ENCODE results near the gene OR2AT4.
A peak's percentile ranks its signal among the peaks of the same experiment; 100 is the strongest.
"Not testable (repeated sequence)": the region's sequence is repeated elsewhere in the genome, so short reads cannot be mapped to it uniquely, and the experiment has no call there.

Gene OR2AT4

GRCh38 chr11:75096456-75097172 lies at the start of gene OR2AT4:
Gene OR2AT4 (minus strand): TSS chr11:75096876.
- DNase-seq = no peak

GRCh38 chr11:75145972-75146519 lies 49.4 kb upstream of the OR2AT4 start:
- DNase-seq = no peak

GRCh38 chr11:75145196-75145971 lies 48.7 kb upstream of the OR2AT4 start:
- DNase-seq = no peak

- no peak for DNase-seq
Observed at GRCh38 chr11:75144716-75145014, 48.0 kb upstream of the OR2AT4 start.

- no peak for DNase-seq
Observed at GRCh38 chr11:75143420-75143731, 46.7 kb upstream of the OR2AT4 start.

- DNase-seq = peak; percentile 5
Observed at GRCh38 chr11:75142714-75143419, 46.2 kb upstream of the OR2AT4 start.

- no peak for DNase-seq
Observed at GRCh38 chr11:75141166-75141565, 44.5 kb upstream of the OR2AT4 start.

- DNase-seq = no peak
Observed at GRCh38 chr11:75140269-75141138, 43.8 kb upstream of the OR2AT4 start.

- no peak for DNase-seq
Observed at GRCh38 chr11:75135651-75136050, 39.0 kb upstream of the OR2AT4 start.

GRCh38 chr11:75135021-75135650 lies 38.5 kb upstream of the OR2AT4 start:
- DNase-seq = no peak

- no peak for DNase-seq
Observed at GRCh38 chr11:75133976-75134375, 37.3 kb upstream of the OR2AT4 start.

GRCh38 chr11:75132080-75132479 lies 35.4 kb upstream of the OR2AT4 start:
- DNase-seq = no peak

GRCh38 chr11:75126564-75126963 lies 29.9 kb upstream of the OR2AT4 start:
- DNase-seq = no peak

GRCh38 chr11:75118577-75118976 lies 21.9 kb upstream of the OR2AT4 start:
- DNase-seq = no peak

GRCh38 chr11:75114465-75114864 lies 17.8 kb upstream of the OR2AT4 start:
- no peak for DNase-seq

- no peak for DNase-seq
Observed at GRCh38 chr11:75113030-75113429, 16.4 kb upstream of the OR2AT4 start.

GRCh38 chr11:75112200-75112599 lies 15.5 kb upstream of the OR2AT4 start:
- no peak for DNase-seq

GRCh38 chr11:75107187-75107586 lies 10.5 kb upstream of the OR2AT4 start:
- DNase-seq = no peak

- DNase-seq = not testable (repeated sequence)
Observed at GRCh38 chr11:75105967-75106681, 9.4 kb upstream of the OR2AT4 start.

GRCh38 chr11:75105462-75105925 lies 8.8 kb upstream of the OR2AT4 start:
- DNase-seq = peak; percentile 1

- no peak for DNase-seq
Observed at GRCh38 chr11:75103380-75104026, 6.8 kb upstream of the OR2AT4 start.

All from NCI-H748 treated with DMSO at 0.1 percent for 48 hours (cell line).